Measurements from ENCODE around the gene RNF125. TPM values are rescaled to one million over a fixed set of nuclear protein-coding genes. Genes with fewer than 3 reads are reported as not detected.

Gene RNF125
- total and polyA plus RNA-seq, 10 donors: 1.8 to 12.9 (median 9.1) TPM

GRCh38 chr18:32036506-32037180 is 18.0 kb downstream of the RNF125 start:
- WGBS, 5 donors: 81 to 91% (median 87%) methylated on average over 5 of the region's 5 CpGs
- Histone ChIP-seq H3K4me1 (peaks cover 8 to 86% (median 19%) of the 10 kb centered on the region in 6 donors), H3K36me3 (peaks cover 0 to 25% (median 8%) of the 10 kb centered on the region in 6 donors), H3K4me3 (no peak overlapping the region), H3K9me3 (peaks cover 0 to 3% (median 0%) of the 10 kb centered on the region in 8 donors), H3K27ac (peak overlapping the region in 1 of 8 donors; percentile 35), H3K27me3 (replicated peaks in 1 of 7) (no peaks in the 10 kb centered on the region)
- no peak for TF ChIP-seq POLR2AphosphoS5 (IDR thresholded peaks at IDR 0.05)
- no peak for TF ChIP-seq CTCF (IDR thresholded peaks at IDR 0.05 in 8 of 11, conservative IDR thresholded peaks at IDR 0.05 in 3 of 11)
- no peak for TF ChIP-seq POLR2A (IDR thresholded peaks at IDR 0.05)
- DNase-seq: no peak
- intact Hi-C loops (cut with DNase I; ENCODE audit: low total_unique reads): no loop called here

- H3K4me3 ChIP-seq: no peak overlapping the region
- intact Hi-C loops (cut with DNase I; ENCODE audit: low total_unique reads): no loop called here
- TF ChIP-seq POLR2AphosphoS5 (IDR thresholded peaks at IDR 0.05) (no peak), POLR2A (IDR thresholded peaks at IDR 0.05) (no peak), CTCF (IDR thresholded peaks at IDR 0.05 in 8 of 11, conservative IDR thresholded peaks at IDR 0.05 in 3 of 11) (no peak)
- H3K36me3 ChIP-seq: peaks cover 0 to 26% (median 8%) of the 10 kb centered on the region in 6 donors
- H3K9me3 ChIP-seq: peaks cover 0 to 3% (median 0%) of the 10 kb centered on the region in 8 donors
- H3K27me3 ChIP-seq (replicated peaks in 1 of 7): no peaks in the 10 kb centered on the region
- DNase-seq: no peak
- WGBS, 5 donors: 90 to 96% (median 94%) methylated on average over 10 of the region's 10 CpGs
- peaks cover 17 to 86% (median 29%) of the 10 kb centered on the region in 6 donors for H3K4me1 ChIP-seq
- H3K27ac ChIP-seq: no peak overlapping the region
Observed at GRCh38 chr18:32037616-32038015, 19.0 kb downstream of the RNF125 start.

- H3K36me3 ChIP-seq: peaks cover 0 to 49% (median 8%) of the 10 kb centered on the region in 6 donors
- no peaks in the 10 kb centered on the region for H3K27me3 ChIP-seq (replicated peaks in 1 of 7)
- TF ChIP-seq POLR2A (IDR thresholded peaks at IDR 0.05) (no peak), POLR2AphosphoS5 (IDR thresholded peaks at IDR 0.05) (peak in 1 of 3 donors; percentile 66)
- intact Hi-C loops (cut with DNase I; ENCODE audit: low total_unique reads): no loop called here
- peak overlapping the region in 7 of 8 donors; percentile 7 to 81 (median 63) for H3K27ac ChIP-seq
- H3K9me3 ChIP-seq: peaks cover 0 to 3% (median 0%) of the 10 kb centered on the region in 8 donors
- no peak for DNase-seq
- peak overlapping the region in 1 of 8 donors; percentile 34 for H3K4me3 ChIP-seq
- H3K4me1 ChIP-seq: peaks cover 21 to 87% (median 39%) of the 10 kb centered on the region in 6 donors
- WGBS, 5 donors: 12 to 35% (median 22%) methylated on average over 3 of the region's 3 CpGs
Observed at GRCh38 chr18:32040936-32041335, 22.3 kb downstream of the RNF125 start.

- no peak for TF ChIP-seq POLR2AphosphoS5 (IDR thresholded peaks at IDR 0.05)
- TF ChIP-seq POLR2A (IDR thresholded peaks at IDR 0.05): no peak
- TF ChIP-seq CTCF (IDR thresholded peaks at IDR 0.05 in 8 of 11, conservative IDR thresholded peaks at IDR 0.05 in 3 of 11): no peak
- DNase-seq: no peak
- Histone ChIP-seq H3K36me3 (peaks cover 0 to 54% (median 7%) of the 10 kb centered on the region in 6 donors), H3K4me1 (peaks cover 19 to 80% (median 39%) of the 10 kb centered on the region in 6 donors), H3K9me3 (peaks cover 0 to 3% (median 0%) of the 10 kb centered on the region in 8 donors), H3K27me3 (replicated peaks in 1 of 7) (no peaks in the 10 kb centered on the region), H3K27ac (peak overlapping the region in 7 of 8 donors; percentile 17 to 74 (median 58)), H3K4me3 (no peak overlapping the region)
- intact Hi-C loops (cut with DNase I; ENCODE audit: low total_unique reads): no loop called here
Observed at GRCh38 chr18:32042337-32042736, 23.7 kb downstream of the RNF125 start.
